CD4-positive, alpha-beta memory T cell (primary cell): ENCODE measurements around the gene ARL5A. TPM values are rescaled to one million over a fixed set of nuclear protein-coding genes. Genes with fewer than 3 reads are reported as not detected.

Experiments
- CTCF ChIA-PET: fragments of 350-600 bp; sonication (Branson Sonifier 250); formaldehyde crosslinking; loops from one replicate; lab custom pipeline; 2021; ENCODE audit warnings: inconsistent platforms; ENCODE audit not compliant: partially characterized antibody; lab: Charles Lee
- POLR2A ChIA-PET: fragments of 350-600 bp; sonication (Branson Sonifier 250); formaldehyde crosslinking; loops from one replicate; lab custom pipeline; 2021; ENCODE audit not compliant: partially characterized antibody; lab: Charles Lee
- DNase-seq, 5 donors: peaks; one replicate each; pipeline versions ENCODE4 v3.0.0 to v3.0.0-alpha.2; 2020 to 2022; ENCODE audit warnings: mixed read lengths in 1 of 5
- H3K27ac ChIP-seq: one replicate; pipeline ENCODE4 v1.7.0; 2013; ENCODE audit warnings: low read depth, low read length
- H3K27me3 ChIP-seq: 2 replicates; pipeline ENCODE4 v1.7.0; 2013; ENCODE audit warnings: mild to moderate bottlenecking, low read length, moderate library complexity; ENCODE audit not compliant: insufficient read depth
- H3K36me3 ChIP-seq: 2 replicates; pipeline ENCODE4 v1.7.0; 2013; ENCODE audit warnings: mild to moderate bottlenecking, low read length, moderate library complexity; ENCODE audit not compliant: insufficient read depth
- H3K4me1 ChIP-seq: 2 replicates; pipeline ENCODE4 v1.7.0; 2013; ENCODE audit warnings: mild to moderate bottlenecking, low read length, moderate library complexity; ENCODE audit not compliant: insufficient read depth
- H3K4me3 ChIP-seq, 2 donors: one replicate each; pipeline ENCODE4 v1.7.0; 2013; ENCODE audit warnings: low read length in 2 of 2, mild to moderate bottlenecking in 1 of 2
- H3K9me3 ChIP-seq, 2 donors: one replicate each; pipeline ENCODE4 v1.7.0; 2013; ENCODE audit warnings: low read length in 2 of 2, control low read depth in 1 of 2; ENCODE audit not compliant: control insufficient read depth in 1 of 2
- H3K27ac Mint-ChIP-seq, 7 donors: one replicate each; pipeline ENCODE4 v1.8.0; 2020 to 2021; ENCODE audit warnings: mixed read lengths in 7 of 7, mild to moderate bottlenecking in 6 of 7, inconsistent platforms in 3 of 7, moderate library complexity in 3 of 7
- H3K27me3 Mint-ChIP-seq, 2 donors: one replicate each; pipeline ENCODE4 v1.8.0; 2020 to 2021; ENCODE audit warnings: mixed read lengths in 2 of 2
- H3K36me3 Mint-ChIP-seq, 2 donors: one replicate each; pipeline ENCODE4 v1.8.0; 2020 to 2021; ENCODE audit warnings: mixed read lengths in 2 of 2, inconsistent platforms in 1 of 2, mild to moderate bottlenecking in 1 of 2
- H3K4me1 Mint-ChIP-seq, 4 donors: one replicate each; pipeline ENCODE4 v1.8.0; 2020 to 2021; ENCODE audit warnings: mixed read lengths in 4 of 4, mild to moderate bottlenecking in 1 of 4
- H3K4me3 Mint-ChIP-seq, 8 donors: one replicate each; pipeline ENCODE4 v1.8.0; 2020 to 2021; ENCODE audit warnings: mixed read lengths in 8 of 8, mild to moderate bottlenecking in 7 of 8, moderate library complexity in 6 of 8, inconsistent platforms in 3 of 8
- H3K9me3 Mint-ChIP-seq, 8 donors: one replicate each; pipeline ENCODE4 v1.8.0; 2020 to 2021; ENCODE audit warnings: mixed read lengths in 8 of 8, mild to moderate bottlenecking in 5 of 8, inconsistent platforms in 3 of 8, moderate library complexity in 1 of 8
- intact Hi-C: fragments of 100-400 bp; cut with micrococcal nuclease; formaldehyde crosslinking; loops from one replicate; pipeline ENCODE4 v1.15.1; 2023
- polyA plus RNA-seq, 2 donors: library from polyadenylated mRNA; unstranded; fragments of 300-500 nt; fragmentation: Illumina TruSeq; gene quantifications; one replicate each; pipeline ENCODE4 v1.2.3, GENCODE V29; 2021
- total RNA-seq, 2 experiments: library from RNA; stranded (reverse); gene quantifications; one replicate each; pipeline ENCODE4 v1.2.3, GENCODE V29; 2021

Gene ARL5A
- total and polyA plus RNA-seq, 4 experiments from 2014 or later, result 40.9 to 64.0 (median 51.3) TPM

- peaks cover 14% of the 10 kb centered on the region for H3K4me1 ChIP-seq
- H3K27ac Mint-ChIP-seq, result peak overlapping the region in 5 of 7 donors; percentile 10 to 59 (median 38)
- peaks cover 0 to 6% (median 0%) of the 10 kb centered on the region in 8 donors for H3K9me3 Mint-ChIP-seq
- H3K4me3 ChIP-seq, result peak overlapping the region in 1 of 2 donors; percentile 12
- peaks cover 0 to 7% (median 4%) of the 10 kb centered on the region in 4 donors for H3K4me1 Mint-ChIP-seq
- POLR2A ChIA-PET, result interaction anchor here (0.8 kb wide), 1 partner anchor 19 kb away, joined by 3 read pairs; no protein-coding TSS in a partner anchor
- H3K36me3 Mint-ChIP-seq, result peaks cover 30 to 33% of the 10 kb centered on the region in 2 donors
- peak overlapping the region in 4 of 8 donors; percentile 10 to 62 (median 32) for H3K4me3 Mint-ChIP-seq
- CTCF ChIA-PET, result interaction anchor here (1.0 to 1.4 kb wide), 2 partner anchors 21 to 194 kb away, joined by 3 read pairs; no protein-coding TSS in a partner anchor
- intact Hi-C loops, result loop anchor here (1.0 to 10.0 kb wide), 3 partner anchors 20 to 194 kb away; partner anchors contain the start of gene ARL5A
- H3K36me3 ChIP-seq, result peaks cover 21% of the 10 kb centered on the region
- H3K27me3 Mint-ChIP-seq, result no peaks in the 10 kb centered on the region
- H3K27ac ChIP-seq, result no peak overlapping the region
- peak in 4 of 5 donors; percentile 31 to 44 (median 41) for DNase-seq
- H3K9me3 ChIP-seq, result no peaks in the 10 kb centered on the region
- no peaks in the 10 kb centered on the region for H3K27me3 ChIP-seq
These were observed 19.8 kb downstream of the ARL5A start for GRCh38 chr2:151808258-151809072.

- peaks cover 0 to 7% (median 4%) of the 10 kb centered on the region in 4 donors for H3K4me1 Mint-ChIP-seq
- Histone ChIP-seq H3K9me3 (no peaks in the 10 kb centered on the region), H3K4me1 (peaks cover 14% of the 10 kb centered on the region), H3K27ac (no peak overlapping the region), H3K4me3 (no peak overlapping the region), H3K36me3 (peaks cover 21% of the 10 kb centered on the region), H3K27me3 (no peaks in the 10 kb centered on the region)
- ChIA-PET CTCF (interaction anchor here (1.9 kb wide), 1 partner anchor 10 kb away, joined by 6 read pairs; no protein-coding TSS in a partner anchor), POLR2A (no interaction called here)
- H3K36me3 Mint-ChIP-seq, result peaks cover 25 to 33% of the 10 kb centered on the region in 2 donors
- H3K9me3 Mint-ChIP-seq, result peaks cover 0 to 1% (median 0%) of the 10 kb centered on the region in 8 donors
- intact Hi-C loops, result loop anchor here (5.0 to 10.0 kb wide), 2 partner anchors 169 to 191 kb away; no protein-coding TSS in a partner anchor
- no peak overlapping the region for H3K4me3 Mint-ChIP-seq
- H3K27ac Mint-ChIP-seq, result no peak overlapping the region
- no peak for DNase-seq
- no peaks in the 10 kb centered on the region for H3K27me3 Mint-ChIP-seq
These were observed 22.3 kb downstream of the ARL5A start for GRCh38 chr2:151805961-151806360.

- Mint-ChIP-seq H3K4me3 (no peak overlapping the region), H3K4me1 (peaks cover 0 to 7% (median 4%) of the 10 kb centered on the region in 4 donors), H3K27me3 (no peaks in the 10 kb centered on the region), H3K9me3 (peaks cover 0 to under 1% (median 0%) of the 10 kb centered on the region in 8 donors), H3K27ac (no peak overlapping the region), H3K36me3 (peaks cover 22 to 28% of the 10 kb centered on the region in 2 donors)
- Histone ChIP-seq H3K27ac (no peak overlapping the region), H3K27me3 (no peaks in the 10 kb centered on the region), H3K4me3 (no peak overlapping the region), H3K36me3 (peaks cover 21% of the 10 kb centered on the region), H3K9me3 (no peaks in the 10 kb centered on the region), H3K4me1 (peaks cover 14% of the 10 kb centered on the region)
- CTCF ChIA-PET, result no interaction called here
- intact Hi-C loops, result loop anchor here (5.0 to 10.0 kb wide), 2 partner anchors 168 to 191 kb away; no protein-coding TSS in a partner anchor
- POLR2A ChIA-PET, result no interaction called here
- no peak for DNase-seq
These were observed 22.9 kb downstream of the ARL5A start for GRCh38 chr2:151805343-151805742.

- CTCF ChIA-PET, result interaction anchor here (1.0 to 1.4 kb wide), 2 partner anchors 150 to 189 kb away, joined by 3 read pairs; no protein-coding TSS in a partner anchor
- POLR2A ChIA-PET, result no interaction called here
- no peak for DNase-seq
- Histone ChIP-seq H3K27me3 (no peaks in the 10 kb centered on the region), H3K36me3 (peaks cover 21% of the 10 kb centered on the region), H3K27ac (no peak overlapping the region), H3K9me3 (no peaks in the 10 kb centered on the region), H3K4me1 (peaks cover 11% of the 10 kb centered on the region), H3K4me3 (no peak overlapping the region)
- Mint-ChIP-seq H3K4me1 (peaks cover 0 to 7% (median 4%) of the 10 kb centered on the region in 4 donors), H3K27ac (no peak overlapping the region), H3K9me3 (no peaks in the 10 kb centered on the region), H3K4me3 (no peak overlapping the region), H3K36me3 (peaks cover 29 to 30% of the 10 kb centered on the region in 2 donors), H3K27me3 (no peaks in the 10 kb centered on the region)
- intact Hi-C loops, result loop anchor here (10.0 kb wide), 1 partner anchor 189 kb away; no protein-coding TSS in a partner anchor
These were observed 24.4 kb downstream of the ARL5A start for GRCh38 chr2:151803811-151804210.

GRCh38 chr2:151802315-151802714, 25.9 kb downstream of the ARL5A start:
- DNase-seq, result no peak
- intact Hi-C loops, result loop anchor here (10.0 kb wide), 1 partner anchor 188 kb away; no protein-coding TSS in a partner anchor
- Histone ChIP-seq H3K27me3 (no peaks in the 10 kb centered on the region), H3K27ac (no peak overlapping the region), H3K36me3 (peaks cover 21% of the 10 kb centered on the region), H3K4me3 (no peak overlapping the region), H3K9me3 (no peaks in the 10 kb centered on the region), H3K4me1 (peaks cover 6% of the 10 kb centered on the region)
- Mint-ChIP-seq H3K27ac (no peak overlapping the region), H3K27me3 (no peaks in the 10 kb centered on the region), H3K9me3 (no peaks in the 10 kb centered on the region), H3K4me3 (no peak overlapping the region), H3K36me3 (peaks cover 27 to 30% of the 10 kb centered on the region in 2 donors), H3K4me1 (peaks cover 0 to 2% (median 0%) of the 10 kb centered on the region in 4 donors)
- POLR2A ChIA-PET, result no interaction called here
- CTCF ChIA-PET, result interaction anchor here (0.9 to 1.4 kb wide), 2 partner anchors 20 to 188 kb away, joined by 3 read pairs; no protein-coding TSS in a partner anchor

- no peak overlapping the region for H3K27ac Mint-ChIP-seq
- intact Hi-C loops, result loop anchor here (10.0 kb wide), 1 partner anchor 185 kb away; no protein-coding TSS in a partner anchor
These were observed 28.3 kb downstream of the ARL5A start for GRCh38 chr2:151799886-151800292.

GRCh38 chr2:151796774-151797173, 31.4 kb downstream of the ARL5A start:
- CTCF ChIA-PET, result no interaction called here
- no peaks in the 10 kb centered on the region for H3K9me3 ChIP-seq
- Mint-ChIP-seq H3K27ac (peak overlapping the region in 2 of 7 donors; percentile 30 to 78), H3K9me3 (peaks cover 0 to 2% (median 0%) of the 10 kb centered on the region in 8 donors), H3K27me3 (no peaks in the 10 kb centered on the region), H3K4me1 (peaks cover 0 to 2% (median under 1%) of the 10 kb centered on the region in 4 donors), H3K4me3 (no peak overlapping the region), H3K36me3 (peaks cover 31 to 38% of the 10 kb centered on the region in 2 donors)
- no peak overlapping the region for H3K4me3 ChIP-seq
- no peaks in the 10 kb centered on the region for H3K4me1 ChIP-seq
- intact Hi-C loops, result no loop called here
- H3K36me3 ChIP-seq, result no peaks in the 10 kb centered on the region
- H3K27ac ChIP-seq, result no peak overlapping the region
- H3K27me3 ChIP-seq, result no peaks in the 10 kb centered on the region
- DNase-seq, result no peak
- POLR2A ChIA-PET, result no interaction called here

More at GRCh38 chr2:151799886-151800292, 28.3 kb downstream of the ARL5A start:
- no peak for DNase-seq
- Mint-ChIP-seq H3K4me3 (no peak overlapping the region), H3K36me3 (peaks cover 43 to 45% of the 10 kb centered on the region in 2 donors), H3K4me1 (peaks cover 0 to 2% (median under 1%) of the 10 kb centered on the region in 4 donors), H3K27me3 (no peaks in the 10 kb centered on the region), H3K9me3 (no peaks in the 10 kb centered on the region)
- no peaks in the 10 kb centered on the region for H3K9me3 ChIP-seq
- no peaks in the 10 kb centered on the region for H3K27me3 ChIP-seq
- H3K4me1 ChIP-seq, result no peaks in the 10 kb centered on the region
- ChIA-PET POLR2A (no interaction called here), CTCF (no interaction called here)
- no peak overlapping the region for H3K27ac ChIP-seq
- H3K36me3 ChIP-seq, result peaks cover 8% of the 10 kb centered on the region
- no peak overlapping the region for H3K4me3 ChIP-seq
